NCI-H1436 treated with DMSO at 0.1 percent for 48 hours (cell line): ENCODE data around the gene PGAM2.
"Not testable (repeated sequence)": the region's sequence is repeated elsewhere in the genome, so short reads cannot be mapped to it uniquely, and the experiment has no call there.

Source experiments
- DNase-seq: peaks from one replicate; lab custom pipeline; 2025; lab: John Stamatoyannopoulos, UW

Gene PGAM2

DNA sequence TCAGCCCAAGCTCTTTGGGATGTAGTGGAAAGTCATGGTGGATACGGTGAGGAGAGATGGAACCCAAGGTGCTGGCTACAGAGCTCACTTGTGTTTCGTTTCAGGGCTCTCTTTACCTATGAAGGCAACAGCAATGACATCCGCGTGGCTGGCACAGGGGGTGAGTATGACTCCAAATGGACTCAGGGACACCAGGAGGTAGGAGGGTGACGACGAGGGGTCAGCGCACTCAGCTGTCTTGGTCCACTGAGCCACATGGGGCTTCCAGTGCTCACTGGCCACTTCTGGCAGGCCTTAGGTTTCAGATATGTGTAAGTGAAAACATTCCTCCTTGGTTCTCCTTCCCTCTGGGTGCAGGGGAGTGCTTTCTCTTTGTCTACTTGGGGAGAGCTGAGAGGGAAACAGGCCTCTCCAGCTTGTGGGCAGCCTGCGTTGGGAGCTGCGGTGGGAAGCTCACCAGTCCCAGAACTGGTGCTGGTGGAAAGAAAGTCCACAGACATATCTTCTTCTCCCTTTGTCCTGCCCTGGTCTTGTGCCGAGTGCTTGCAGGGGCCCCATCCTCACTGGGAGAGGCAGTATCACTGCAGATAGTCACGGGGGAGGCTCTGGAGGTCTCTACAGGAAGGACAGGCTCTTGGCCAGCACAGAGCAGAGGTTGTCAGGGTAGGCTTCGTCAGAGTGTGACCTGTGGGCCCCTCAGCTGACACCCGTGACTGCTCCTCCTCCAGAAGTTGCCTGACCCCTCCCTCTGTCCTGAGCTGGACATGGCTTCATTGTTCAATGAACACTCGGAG lies 15.0 kb downstream of the PGAM2 start:
- DNase-seq, result no peak

DNA sequence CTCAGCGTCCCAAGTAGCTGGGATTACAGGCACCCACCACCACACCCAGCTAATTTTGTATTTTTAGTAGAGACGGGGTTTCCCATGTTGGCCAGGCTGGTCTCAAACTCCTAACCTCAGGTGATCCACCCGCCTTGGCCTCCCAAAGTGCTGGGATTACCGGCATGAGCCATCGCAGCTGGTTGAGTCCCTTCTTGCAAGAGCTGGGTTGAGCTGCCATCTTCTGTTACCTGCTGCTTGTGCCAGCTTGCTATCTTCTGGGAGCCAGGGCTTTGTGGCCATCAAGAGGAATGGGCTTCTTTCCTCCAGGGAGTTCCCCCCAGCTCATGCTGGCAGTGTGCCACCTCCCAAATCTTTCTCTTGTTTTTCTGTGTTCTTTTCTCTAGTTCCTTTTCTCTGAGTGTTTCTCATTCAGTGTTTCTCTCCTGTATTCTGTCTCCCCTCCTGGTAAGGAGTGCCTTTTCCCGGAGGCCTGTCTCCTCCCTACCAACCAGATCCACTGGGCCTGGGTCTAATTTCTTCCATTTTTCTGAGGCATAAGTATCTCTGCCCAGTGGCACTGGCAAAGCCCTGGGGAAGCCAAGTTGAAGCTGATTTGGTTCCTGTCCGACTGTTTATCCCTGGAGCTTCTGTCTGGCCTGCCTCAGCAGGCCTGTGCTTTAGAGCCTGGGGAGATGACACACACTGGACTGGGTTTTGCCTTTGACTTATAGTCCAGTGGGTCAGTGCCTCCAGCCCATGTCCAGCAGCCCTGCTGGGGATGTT lies 17.2 kb downstream of the PGAM2 start:
- DNase-seq, result no peak

DNA sequence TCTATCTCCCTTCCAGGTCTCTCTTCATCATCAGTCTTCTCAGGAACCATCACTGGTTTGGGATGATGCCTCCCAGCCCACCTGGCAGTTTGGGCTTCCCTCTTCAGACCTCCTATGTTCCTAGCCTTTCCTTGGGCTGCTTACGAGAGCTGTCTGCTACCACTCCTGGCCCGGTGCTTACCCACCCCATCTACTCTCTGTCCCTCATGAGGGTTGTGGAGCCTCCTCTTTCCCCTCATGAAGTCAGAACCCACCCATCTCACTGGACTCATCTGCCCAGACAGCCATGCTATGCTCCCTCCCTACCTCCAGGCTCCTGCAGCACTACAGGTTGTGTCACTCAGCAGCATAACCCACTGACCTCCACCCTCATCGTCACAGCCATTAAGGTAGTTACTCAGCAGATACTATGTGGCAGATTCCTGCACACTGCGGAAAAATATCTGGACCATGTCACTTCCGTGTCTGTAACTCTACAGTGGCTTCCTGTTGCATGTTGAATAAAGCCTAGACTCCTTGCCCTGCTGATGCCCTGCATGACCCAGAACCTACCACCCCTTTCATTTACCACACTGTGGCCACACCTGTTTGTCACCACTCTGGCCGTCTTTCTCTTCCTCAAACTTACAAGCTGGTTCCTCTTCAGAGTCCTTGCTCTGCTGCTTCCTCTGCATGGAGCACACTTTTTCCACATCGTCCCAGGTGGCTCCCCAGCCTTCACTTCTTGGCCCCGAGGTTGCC lies 18.9 kb downstream of the PGAM2 start:
- DNase-seq, result no peak

DNA sequence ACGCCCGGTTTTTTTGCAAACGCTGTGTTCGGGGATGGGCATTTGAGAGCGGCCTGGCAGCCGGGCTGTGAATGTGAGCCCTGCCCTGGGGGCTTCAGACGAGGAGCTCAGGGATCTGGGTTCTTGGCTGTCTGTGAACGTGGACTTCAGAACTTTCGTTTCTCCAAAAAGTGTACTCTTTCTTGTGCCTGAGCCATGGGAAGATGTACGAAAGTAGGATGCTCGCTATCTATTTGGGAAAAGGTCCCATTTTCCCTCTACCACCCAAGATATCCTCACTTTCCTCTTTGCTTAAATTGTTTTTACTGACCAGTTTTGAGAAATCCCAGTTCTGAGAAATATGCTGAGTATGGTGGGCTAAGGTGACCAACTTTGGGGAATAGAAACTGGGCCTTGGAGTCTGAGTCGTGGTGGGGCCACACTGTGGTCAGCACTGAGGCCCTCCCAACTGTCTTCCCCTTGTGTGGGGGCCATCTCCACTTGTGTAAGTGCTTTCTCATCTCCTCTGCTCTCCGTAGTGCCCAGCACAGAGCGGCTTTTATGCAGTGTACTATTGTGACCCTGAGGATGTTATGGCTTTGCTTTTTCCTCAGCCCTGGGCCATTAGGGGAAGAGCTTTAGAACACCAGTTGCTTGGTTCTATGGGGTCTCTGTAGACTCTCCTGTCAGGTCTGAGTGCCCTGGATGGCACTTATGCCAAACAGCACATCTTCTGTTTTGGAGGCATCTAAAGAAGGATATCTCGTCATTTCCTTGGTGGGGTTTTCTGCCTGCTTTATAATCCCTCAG lies 19.9 kb downstream of the PGAM2 start:
- no peak for DNase-seq

DNA sequence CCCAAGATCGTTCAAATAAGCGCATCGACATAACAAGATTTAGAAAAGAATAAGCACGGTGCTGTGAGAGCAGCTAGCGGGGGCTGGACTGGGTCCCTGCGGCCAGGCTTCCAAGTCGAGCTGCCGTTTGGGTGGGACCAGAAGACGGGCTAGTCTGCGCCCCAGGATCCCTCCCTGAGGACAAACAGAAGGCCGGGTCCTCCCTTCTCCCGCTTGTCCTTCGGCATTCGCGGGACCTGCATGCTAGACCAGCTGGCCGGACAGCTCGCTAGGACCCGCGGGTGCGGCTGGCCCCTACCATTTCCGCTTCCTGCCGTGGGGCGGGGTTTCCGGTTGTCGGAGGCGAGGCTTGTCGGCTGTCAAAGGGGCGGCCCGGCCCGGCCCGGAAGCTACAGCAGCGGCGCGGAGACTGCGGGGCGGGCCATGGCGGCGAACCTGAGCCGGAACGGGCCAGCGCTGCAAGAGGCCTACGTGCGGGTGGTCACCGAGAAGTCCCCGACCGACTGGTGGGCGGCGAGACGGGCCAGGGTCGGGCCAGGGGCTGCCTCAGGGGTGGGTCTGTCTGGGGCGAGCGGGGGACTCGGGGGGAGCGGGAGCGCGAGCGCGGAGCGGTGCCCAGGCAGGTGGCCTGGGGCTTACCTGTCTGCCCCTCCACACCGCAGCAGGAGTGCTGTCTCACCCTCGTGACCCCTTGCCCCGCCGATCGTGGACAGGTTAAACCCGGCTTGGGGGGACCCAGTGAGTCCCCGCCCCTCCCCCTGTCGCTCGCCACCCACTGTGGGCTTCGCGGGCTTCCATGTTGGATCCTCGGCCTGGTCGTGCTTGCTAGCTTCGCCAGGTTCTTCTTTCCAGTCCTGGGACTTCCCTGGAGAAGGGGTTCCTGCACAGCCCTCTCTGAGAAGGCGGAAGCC lies 20.8 kb downstream of the PGAM2 start, which contains the start of gene DBNL:
TSS of gene DBNL (plus strand) at position 388 of the 911 bp plus-strand sequence. CDS start at position 424, 36 bp downstream.
- no peak for DNase-seq

DNA sequence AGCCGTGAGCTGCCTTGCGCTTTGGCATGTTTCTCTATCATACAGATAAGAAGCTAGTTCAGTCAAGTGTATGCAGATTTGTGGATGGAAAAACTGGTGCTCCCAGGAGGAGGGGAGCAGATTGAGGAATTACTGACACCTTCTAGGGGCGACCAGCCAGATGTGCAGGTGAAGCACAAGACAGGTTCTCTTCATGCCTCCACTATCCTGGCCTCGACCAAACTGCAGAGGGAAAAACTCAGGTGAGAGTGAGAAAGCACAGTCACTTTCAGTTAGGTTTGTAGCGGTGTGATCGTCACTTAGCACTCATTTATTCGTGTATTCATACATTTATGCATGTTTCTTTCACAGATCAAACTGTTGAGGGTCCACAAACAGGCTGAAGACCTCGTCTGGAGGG lies 21.5 kb downstream of the PGAM2 start:
- DNase-seq, result no peak

DNA sequence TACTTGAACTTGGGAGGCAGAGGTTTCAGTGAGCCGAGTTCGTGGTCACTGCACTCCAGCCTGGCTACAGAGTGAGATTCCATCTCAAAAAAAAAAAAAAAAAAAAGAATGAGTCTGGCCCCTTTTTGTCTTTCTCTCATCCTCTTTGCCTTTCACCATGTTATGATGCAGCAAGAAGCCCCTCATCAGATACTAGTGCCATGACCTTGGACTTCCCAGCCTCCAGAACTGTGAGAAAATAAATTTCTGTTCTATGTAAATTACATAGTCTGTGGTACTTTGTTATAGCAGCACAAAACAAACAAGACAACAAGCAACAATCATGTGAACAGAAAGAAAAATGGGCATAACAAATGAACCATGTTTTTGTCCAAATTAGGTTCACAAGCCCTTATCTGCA lies 23.1 kb downstream of the PGAM2 start:
- no peak for DNase-seq

DNA sequence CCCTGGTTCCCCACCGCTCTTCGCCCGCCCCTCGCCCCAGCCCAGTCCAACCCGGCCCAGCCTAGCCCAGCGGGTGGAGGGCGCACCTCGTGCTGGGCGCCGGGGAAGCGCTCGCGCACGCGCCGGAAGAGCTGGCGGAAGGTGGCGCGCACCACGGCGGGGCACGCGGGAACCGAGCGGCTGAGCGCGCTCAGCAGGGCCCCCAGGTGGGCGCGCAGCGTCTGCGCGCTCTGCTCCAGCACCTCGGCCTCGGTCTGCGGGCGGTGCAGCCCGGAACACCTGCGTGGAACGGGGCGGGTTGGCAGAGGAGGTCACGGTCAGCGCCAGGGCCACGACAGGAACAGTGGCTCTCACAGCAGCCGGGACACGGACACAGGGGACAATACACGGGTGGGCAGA lies 24.9 kb downstream of the PGAM2 start:
- DNase-seq, result not testable (repeated sequence)

DNA sequence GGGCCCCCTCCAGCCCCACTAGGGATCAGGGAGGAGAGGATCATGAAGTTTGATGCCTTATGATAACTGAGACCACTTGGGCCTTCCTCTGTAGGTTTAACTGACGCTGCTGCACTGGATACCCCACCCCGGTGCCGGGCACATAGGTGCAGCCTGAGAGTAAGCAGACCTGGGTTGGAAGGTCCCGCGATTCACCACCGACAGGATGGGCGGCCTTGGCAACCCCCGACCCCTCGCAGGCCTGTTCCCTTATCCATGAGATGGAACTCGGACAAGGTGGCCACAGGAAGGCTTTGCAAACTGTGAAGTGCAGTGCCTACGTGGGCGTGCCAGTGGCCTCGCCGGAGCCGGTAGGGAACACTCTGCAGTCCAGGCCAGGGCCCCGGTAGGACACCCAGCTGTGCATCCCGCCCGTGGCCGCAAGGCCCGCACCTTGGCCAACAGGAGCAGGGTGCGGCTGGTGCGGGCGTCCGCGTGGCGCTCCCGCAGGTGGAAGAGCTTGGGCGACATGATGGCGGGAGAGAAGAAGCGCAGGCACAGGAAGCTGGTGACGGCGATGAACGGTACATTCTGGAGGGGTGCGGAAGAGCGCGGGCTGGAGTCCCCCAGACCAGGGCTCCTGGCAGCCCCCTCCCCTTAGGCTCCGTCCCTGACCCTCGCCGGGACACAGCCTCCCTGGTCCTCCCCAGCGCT lies 25.4 kb downstream of the PGAM2 start:
- DNase-seq, result not testable (repeated sequence)

DNA sequence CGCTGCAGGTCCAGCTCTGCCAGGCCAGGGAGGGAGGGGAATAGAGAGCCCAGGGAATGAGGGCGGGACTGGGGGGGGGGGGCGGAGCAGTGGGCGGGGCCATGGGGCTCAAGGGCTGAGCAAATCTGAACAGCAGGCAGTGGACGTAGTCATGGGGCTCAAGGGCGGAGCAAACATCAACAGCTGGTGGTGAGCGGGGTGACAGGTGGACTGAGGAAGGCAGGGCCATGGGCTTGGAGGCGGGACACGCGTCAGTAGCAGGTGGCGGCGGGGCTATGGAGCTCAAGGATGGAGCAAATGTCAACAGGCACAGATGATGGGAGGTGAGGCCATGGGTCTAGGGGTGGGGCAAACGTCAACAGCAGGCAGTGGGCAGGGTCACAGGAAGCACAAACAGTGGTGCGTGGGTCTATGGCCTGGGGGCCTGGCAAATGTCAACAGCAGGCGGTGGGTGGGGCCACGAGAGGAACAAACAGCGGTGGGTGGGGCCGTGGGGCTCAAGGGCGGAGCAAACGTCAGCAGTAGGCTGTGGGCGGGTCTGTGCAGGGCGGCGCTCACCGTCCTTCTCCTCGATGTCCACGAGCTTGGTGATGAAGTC lies 26.3 kb downstream of the PGAM2 start:
- not testable (repeated sequence) for DNase-seq

DNA sequence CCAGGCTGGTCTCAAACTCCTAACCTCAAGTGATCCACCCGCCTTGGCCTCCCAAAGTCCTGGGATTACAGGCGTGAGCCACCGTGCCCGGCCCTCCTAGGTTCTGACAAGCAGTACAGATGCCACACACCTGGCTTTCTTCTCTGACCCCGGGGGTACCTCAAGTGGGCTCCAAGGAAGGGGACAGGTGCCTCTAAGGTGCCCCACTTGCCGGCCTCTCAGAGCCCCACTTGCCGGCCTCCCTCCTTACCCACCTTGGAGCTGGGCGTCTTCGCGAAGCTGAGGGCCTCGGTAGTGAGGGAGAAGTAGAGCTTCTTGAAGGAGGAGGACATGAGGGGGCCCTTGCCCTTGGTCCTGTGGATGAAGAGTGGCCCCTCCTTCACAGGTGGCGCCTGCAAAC lies 26.8 kb downstream of the PGAM2 start:
- DNase-seq, result not testable (repeated sequence)

DNA sequence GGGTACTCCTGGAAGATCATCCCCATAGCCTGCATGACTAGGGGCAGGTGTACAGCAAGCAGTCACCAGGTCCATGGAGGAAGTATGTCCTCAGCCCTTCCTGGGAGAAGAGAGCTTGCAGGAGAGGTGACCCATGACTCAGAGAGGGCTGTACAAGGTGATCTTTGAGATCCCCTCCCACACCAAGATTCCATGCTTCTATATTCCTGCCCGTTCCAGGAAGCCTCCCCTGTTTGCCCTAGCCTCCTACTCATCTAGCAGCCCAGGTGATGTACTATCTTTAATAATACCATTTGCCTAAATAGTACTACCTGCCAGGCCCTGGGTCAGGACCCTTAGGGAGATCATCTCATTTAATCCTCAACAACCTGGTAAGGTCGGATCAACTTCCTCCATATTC lies 27.4 kb downstream of the PGAM2 start:
- DNase-seq, result not testable (repeated sequence)

DNA sequence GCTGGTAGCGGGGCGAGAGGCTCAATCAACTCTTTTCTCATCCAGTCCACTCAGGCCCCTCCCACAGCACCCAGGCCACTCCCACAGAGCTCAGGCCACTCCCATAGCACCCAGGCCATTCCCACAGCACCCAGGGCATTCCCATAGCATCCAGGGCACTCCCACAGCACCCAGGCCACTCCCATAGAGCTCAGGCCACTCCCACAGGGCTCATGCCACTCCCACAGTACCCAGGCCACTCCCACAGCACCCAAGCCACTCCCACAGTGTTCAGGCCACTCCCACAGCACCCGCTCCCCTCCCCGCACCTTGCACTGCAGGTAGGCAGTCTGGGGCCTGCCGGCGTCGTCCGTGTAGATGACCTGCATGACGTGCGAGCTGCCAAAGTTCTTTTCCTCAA lies 29.0 kb downstream of the PGAM2 start:
- DNase-seq, result not testable (repeated sequence)

DNA sequence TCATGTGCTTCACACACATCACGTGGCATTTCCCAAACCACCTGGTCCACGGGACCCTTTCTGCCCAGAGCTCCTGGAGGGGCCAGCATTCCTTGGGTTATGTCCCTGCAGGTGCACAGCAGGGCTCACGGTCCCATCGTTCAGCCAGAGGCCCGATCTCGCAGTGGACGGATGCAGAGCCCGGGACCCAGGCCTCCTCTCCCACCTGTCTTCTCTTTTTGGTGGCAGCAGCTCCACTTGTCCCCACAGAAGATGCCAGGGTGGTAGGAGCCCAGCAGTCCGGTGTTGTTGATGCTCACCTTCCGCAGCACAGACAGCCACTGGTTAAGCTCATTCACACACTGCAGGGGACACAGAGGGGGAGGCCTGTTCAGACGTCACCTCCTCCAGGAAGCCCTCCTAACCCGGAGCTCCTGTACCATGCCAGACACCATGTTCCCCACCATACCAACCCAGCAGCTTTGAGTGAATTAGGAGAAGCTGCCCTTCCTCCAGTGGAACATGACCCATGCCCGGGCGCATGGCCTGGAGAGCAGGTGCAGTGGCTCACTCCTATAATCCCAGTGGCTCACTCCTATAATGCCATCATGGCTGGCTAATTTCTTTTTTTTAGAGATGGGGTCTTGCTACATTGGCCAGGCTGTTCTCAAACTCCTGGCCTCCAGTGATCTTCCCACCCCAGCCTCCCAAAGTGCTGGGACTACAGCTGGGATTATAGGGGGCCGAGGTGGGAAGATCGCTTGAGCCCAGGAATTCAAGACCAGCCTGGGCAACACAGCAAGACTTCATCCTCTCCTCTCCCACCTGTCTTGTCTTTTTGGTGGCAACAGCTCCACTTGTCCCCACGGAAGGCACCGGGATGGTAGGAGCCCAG lies 31.2 kb downstream of the PGAM2 start:
- not testable (repeated sequence) for DNase-seq

DNA sequence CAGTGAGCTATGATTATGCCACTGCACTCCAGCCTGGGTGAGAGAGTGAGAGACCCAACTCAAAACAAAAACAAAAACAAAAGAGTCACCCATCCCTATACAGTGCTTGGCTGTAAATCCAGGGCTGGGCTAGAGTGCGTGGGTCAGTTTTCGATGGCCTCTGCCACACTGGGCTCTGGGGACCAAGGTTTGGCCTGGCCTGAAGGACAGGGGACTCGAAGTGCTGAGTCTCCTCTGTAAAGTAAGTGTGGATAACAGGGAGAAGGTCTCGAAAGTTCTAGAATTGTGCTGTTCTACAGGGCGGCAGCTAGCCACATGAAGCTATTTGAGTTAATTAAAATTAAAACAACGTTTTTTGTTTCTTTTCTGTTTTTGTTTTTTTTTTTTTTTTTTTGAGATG lies 33.3 kb downstream of the PGAM2 start:
- DNase-seq, result not testable (repeated sequence)

DNA sequence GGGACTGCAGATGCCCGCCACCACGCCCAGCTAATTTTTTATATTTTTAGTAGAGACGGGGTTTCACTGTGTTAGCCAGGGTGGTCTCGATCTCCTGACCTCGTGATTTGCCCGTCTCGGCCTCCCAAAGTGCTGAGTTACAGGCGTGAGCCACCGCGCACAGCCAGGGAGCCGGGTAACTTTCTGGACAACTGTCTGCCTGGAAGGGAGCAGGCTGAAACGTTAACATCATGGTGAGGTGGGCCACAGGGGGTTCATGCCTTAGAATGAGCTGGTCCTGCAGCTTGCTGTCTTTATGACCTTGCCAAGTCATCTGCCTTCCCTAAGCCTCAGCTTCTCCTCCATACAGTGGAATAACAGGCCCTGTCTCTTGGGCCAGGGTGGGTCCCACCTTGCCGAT lies 34.0 kb downstream of the PGAM2 start:
- not testable (repeated sequence) for DNase-seq

DNA sequence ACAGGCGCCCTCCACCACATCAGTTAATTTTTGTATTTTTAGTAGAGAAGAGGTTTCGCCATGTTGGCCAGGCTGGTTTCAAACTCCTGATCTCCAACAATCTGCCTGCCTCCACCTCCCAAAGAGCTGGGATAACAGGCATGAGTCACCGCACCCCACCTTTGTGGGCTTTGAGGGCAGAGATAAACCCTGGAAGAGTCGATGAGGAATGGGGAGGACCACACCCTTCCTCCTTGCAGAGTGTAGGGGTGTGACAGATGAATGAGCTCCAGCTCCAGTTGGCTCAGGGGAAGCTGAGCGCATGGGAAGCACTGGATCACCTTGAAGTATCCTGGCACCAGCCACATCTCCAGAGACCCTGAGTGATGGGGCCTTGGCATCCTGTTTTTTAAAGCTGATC lies 35.3 kb downstream of the PGAM2 start:
- DNase-seq, result not testable (repeated sequence)

DNA sequence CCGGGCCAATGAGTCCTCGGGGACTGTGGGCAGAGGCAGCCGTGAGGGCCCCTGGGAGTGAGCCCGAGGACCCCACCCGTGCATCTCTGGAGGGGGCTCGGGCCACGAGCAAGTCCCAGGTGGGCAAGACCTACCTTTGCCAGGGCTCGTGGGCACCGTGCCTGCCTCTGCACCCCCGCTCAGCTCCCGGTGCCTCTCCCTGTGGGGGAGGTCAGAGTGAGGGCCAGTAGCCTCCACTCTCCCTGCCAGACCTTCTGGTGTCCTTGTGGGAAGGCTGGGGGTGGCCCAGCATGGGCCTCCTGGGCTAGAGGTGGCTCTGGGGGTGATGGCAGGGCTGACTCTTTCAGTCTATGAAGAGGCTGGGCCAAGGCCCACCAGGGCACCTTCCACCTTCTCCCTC lies 35.9 kb downstream of the PGAM2 start:
- not testable (repeated sequence) for DNase-seq
